GM12878 (cell line): Measurements from ENCODE around the gene CAPN10. TPM values are rescaled to one million over a fixed set of nuclear protein-coding genes. Genes with fewer than 3 reads are reported as not detected.

Experiments used
- ATAC-seq: fragments of 200-7000 bp; cut with Tn5 transposase; 3 replicates; pipeline ENCODE4 v1.9.1; 2020; ENCODE audit warnings: mild to moderate bottlenecking, moderate library complexity
- BruUV-seq: library from RNA; stranded (reverse); fragments of 400-500 nt; replicated peaks from 2 replicates; lab custom pipeline; 2021; lab: Mats Ljungman, UMichigan
- CTCF ChIA-PET: fragments of 300-600 bp; sonication (Branson Sonifier 250); formaldehyde crosslinking; extraction: SDS; loops from one replicate; lab custom pipeline; 2021; ENCODE audit warnings: inconsistent platforms; lab: Yijun Ruan, JAX
- POLR2A ChIA-PET: fragments of 350-600 bp; formaldehyde crosslinking; extraction: SDS; loops from one replicate; lab custom pipeline; 2021; ENCODE audit warnings: inconsistent platforms; lab: Charles Lee
- RAD21 ChIA-PET: fragments of 300-600 bp; sonication (Branson Sonifier 250); formaldehyde crosslinking; loops from one replicate; lab custom pipeline; 2023; ENCODE audit warnings: antibody characterized with exemption; ENCODE audit not compliant: unreplicated experiment; lab: Charles Lee
- SMC1A ChIA-PET: fragments of 300-600 bp; sonication (Branson Sonifier 250); formaldehyde crosslinking; loops from one replicate; lab custom pipeline; 2023; ENCODE audit not compliant: unreplicated experiment, uncharacterized antibody; lab: Charles Lee
- DNase-seq: peaks from one replicate; pipeline ENCODE4 v3.0.0-alpha.2; 2011; ENCODE audit warnings: low read depth, low spot score
- FAIRE-seq: peaks from 3 replicates; lab custom pipeline; 2011; peaks lifted over from hg19 to GRCh38; lab: Jason Lieb, UNC
- H2AFZ ChIP-seq: 2 replicates; pipeline ENCODE4 v1.6.0; 2011; ENCODE audit warnings: low read depth, low read length, control low read depth; ENCODE audit not compliant: control insufficient read depth
- H3K27ac ChIP-seq: 2 replicates; pipeline ENCODE4 v1.5.1; 2011; ENCODE audit warnings: control low read depth; ENCODE audit not compliant: control insufficient read depth, insufficient read depth
- H3K27me3 ChIP-seq, 2 experiments: replicated peaks in 1 of 2; 2 replicates each; pipeline versions ENCODE4 v1.6.0 to v1.6.1; 2011; ENCODE audit warnings: low read length in 1 of 2; ENCODE audit not compliant: control insufficient read depth in 2 of 2, insufficient read depth in 2 of 2
- H3K36me3 ChIP-seq, 2 experiments: 2 replicates each; pipeline ENCODE4 v1.5.1; 2011; ENCODE audit warnings: low read length in 1 of 2; ENCODE audit not compliant: control insufficient read depth in 2 of 2, insufficient read depth in 2 of 2
- H3K4me1 ChIP-seq: 2 replicates; pipeline ENCODE4 v1.6.1; 2011; ENCODE audit warnings: mild to moderate bottlenecking, low read length, moderate library complexity, mixed read lengths; ENCODE audit not compliant: control insufficient read depth, insufficient read depth
- H3K4me2 ChIP-seq: 2 replicates; pipeline ENCODE4 v1.6.0; 2011; ENCODE audit warnings: control low read depth; ENCODE audit not compliant: control insufficient read depth, insufficient read depth
- H3K4me3 ChIP-seq: fragments of 200-600 bp; sonication (generic); 2 replicates; pipeline ENCODE4 v1.5.1; 2016
- H3K79me2 ChIP-seq: 2 replicates; pipeline ENCODE4 v1.6.0; 2011; ENCODE audit warnings: low read length; ENCODE audit not compliant: control insufficient read depth, insufficient read depth
- H3K9ac ChIP-seq: 2 replicates; pipeline ENCODE4 v1.8.0; 2011; ENCODE audit warnings: low read length, control low read depth, mixed read lengths; ENCODE audit not compliant: control insufficient read depth, insufficient read depth
- H3K9me3 ChIP-seq: replicated peaks from 3 replicates; pipeline ENCODE4 v1.5.1; 2011; ENCODE audit warnings: mild to moderate bottlenecking, low read length; ENCODE audit not compliant: control insufficient read depth, insufficient read depth
- H4K20me1 ChIP-seq: 2 replicates; pipeline ENCODE4 v1.6.0; 2011; ENCODE audit not compliant: control insufficient read depth, insufficient read depth
- MYB ChIP-seq: fragments of 150-350 bp; IDR thresholded peaks from 2 replicates; pipeline ENCODE4 v1.6.1; 2014; ENCODE audit warnings: mild to moderate bottlenecking, low read depth, low read length, borderline replicate concordance
- POLR2A ChIP-seq: IDR thresholded peaks from 2 replicates; pipeline ENCODE4 v1.6.1; 2011; ENCODE audit warnings: low read depth, mild to moderate bottlenecking, low read length
- WGBS: methylation state at CpG from one replicate; pipeline ENCODE4 v1.1.6; 2016; ENCODE audit warnings: low lambda C conversion rate; ENCODE audit not compliant: insufficient replicate concordance, insufficient coverage; ENCODE audit errors: missing lambda C conversion rate; 5-methylcytosine and 5-hydroxymethylcytosine counted together
- in situ Hi-C: fragments of 300-500 bp; cut with MboI; formaldehyde crosslinking; loops from 9 replicates; pipeline ENCODE4 v1.14.3; 2018; ENCODE audit warnings: mixed read lengths
- intact Hi-C: fragments of 100-400 bp; cut with micrococcal nuclease; formaldehyde crosslinking; loops from one replicate; pipeline ENCODE4 v1.14.2; 2022; ENCODE audit not compliant: unreplicated experiment
- polyA plus RNA-seq, 11 experiments: library from polyadenylated mRNA; depleted of rRNA in 4 of 11; unstranded in 6 of 11; stranded (reverse) in 5 of 11; fragments of >200 nt; fragmentation: Nextera tagmentation in 4 of 11; fragmentation: Illumina TruSeq in 1 of 11; extraction: Ambion mirVana in 4 of 11; extraction: Trizol in 1 of 11; gene quantifications; 1 replicate in 1 of 11; 2 replicates in 10 of 11; pipeline versions ENCODE4 v1.2.1 to v1.2.3, GENCODE V29; 2011 to 2016; ENCODE audit warnings: inconsistent platforms in 2 of 11, missing spikeins in 2 of 11, low read depth in 1 of 11
- total RNA-seq, 4 experiments: library from RNA; depleted of rRNA in 3 of 4; stranded (reverse); fragments of >200 nt in 3 of 4; fragmentation: Illumina TruSeq in 1 of 4; extraction: Trizol in 1 of 4; gene quantifications; 2 replicates each; pipeline versions ENCODE4 v1.2.1 to v1.2.3, GENCODE V29; 2013 to 2021
- TF ChIP-seq, protein P1 (sequence below): fragments of 450-650 bp; IDR thresholded peaks from 2 replicates; pipeline ENCODE4 v1.6.1; 2016; ENCODE audit warnings: mild to moderate bottlenecking

The CAPN10 gene
- total and polyA plus RNA-seq, 10 of the 15 experiments (the other 5 are each of a cell fraction or from before 2014, with no cell fraction given): 0.37 to 40.6 (median 17.5) TPM

DNA sequence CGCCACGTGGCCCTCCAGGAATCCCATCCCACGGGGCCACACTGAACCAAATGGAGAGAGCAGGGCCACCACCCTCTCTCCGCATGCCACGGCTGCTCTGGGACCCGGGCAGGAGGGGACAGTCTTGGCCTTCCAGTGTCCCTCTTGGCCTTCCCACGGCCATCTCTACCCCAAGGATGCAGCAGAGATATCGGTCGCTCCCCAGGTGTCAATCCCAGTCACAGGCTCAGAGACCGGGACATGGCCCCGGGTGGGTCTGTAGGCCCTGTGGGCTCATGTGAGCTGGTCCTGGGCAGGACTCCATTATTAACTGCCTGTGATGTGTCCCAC lies 15.3 kb downstream of the CAPN10 start:
- no TSS peak for BruUV-seq
- H3K9ac ChIP-seq: no peak overlapping the region
- no peaks in the 10 kb centered on the region for H3K27me3 ChIP-seq
- in situ Hi-C loops: no loop called here
- FAIRE-seq (no peak), ATAC-seq (no peak), DNase-seq (no peak)
- RAD21 ChIA-PET: no interaction called here
- 93% methylated on average over 11 of the region's 11 CpGs for WGBS
- no peaks in the 10 kb centered on the region for H3K4me1 ChIP-seq
- peaks cover 0 to 11% of the 10 kb centered on the region in 2 experiments; a peak in 3 of 4 replicates for H3K36me3 ChIP-seq
- CTCF ChIA-PET: interaction anchor here (1.2 kb wide), 1 partner anchor 13 kb away, joined by 6 read pairs; no protein-coding TSS in a partner anchor
- H3K9me3 ChIP-seq: no peaks in the 10 kb centered on the region
- TF ChIP-seq, protein P1, sequence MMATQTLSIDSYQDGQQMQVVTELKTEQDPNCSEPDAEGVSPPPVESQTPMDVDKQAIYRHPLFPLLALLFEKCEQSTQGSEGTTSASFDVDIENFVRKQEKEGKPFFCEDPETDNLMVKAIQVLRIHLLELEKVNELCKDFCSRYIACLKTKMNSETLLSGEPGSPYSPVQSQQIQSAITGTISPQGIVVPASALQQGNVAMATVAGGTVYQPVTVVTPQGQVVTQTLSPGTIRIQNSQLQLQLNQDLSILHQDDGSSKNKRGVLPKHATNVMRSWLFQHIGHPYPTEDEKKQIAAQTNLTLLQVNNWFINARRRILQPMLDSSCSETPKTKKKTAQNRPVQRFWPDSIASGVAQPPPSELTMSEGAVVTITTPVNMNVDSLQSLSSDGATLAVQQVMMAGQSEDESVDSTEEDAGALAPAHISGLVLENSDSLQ: no peak
- peak; percentile 25; the same call in 1 of the 2 replicates for TF ChIP-seq POLR2A
- no peak overlapping the region for H3K4me3 ChIP-seq
- no peak overlapping the region for H2AFZ ChIP-seq
- H4K20me1 ChIP-seq: no peaks in the 10 kb centered on the region
- SMC1A ChIA-PET: no interaction called here
- no peak overlapping the region for H3K4me2 ChIP-seq
- no peaks in the 10 kb centered on the region for H3K79me2 ChIP-seq
- H3K27ac ChIP-seq: no peak overlapping the region
- intact Hi-C loops: no loop called here
- POLR2A ChIA-PET: no interaction called here

DNA sequence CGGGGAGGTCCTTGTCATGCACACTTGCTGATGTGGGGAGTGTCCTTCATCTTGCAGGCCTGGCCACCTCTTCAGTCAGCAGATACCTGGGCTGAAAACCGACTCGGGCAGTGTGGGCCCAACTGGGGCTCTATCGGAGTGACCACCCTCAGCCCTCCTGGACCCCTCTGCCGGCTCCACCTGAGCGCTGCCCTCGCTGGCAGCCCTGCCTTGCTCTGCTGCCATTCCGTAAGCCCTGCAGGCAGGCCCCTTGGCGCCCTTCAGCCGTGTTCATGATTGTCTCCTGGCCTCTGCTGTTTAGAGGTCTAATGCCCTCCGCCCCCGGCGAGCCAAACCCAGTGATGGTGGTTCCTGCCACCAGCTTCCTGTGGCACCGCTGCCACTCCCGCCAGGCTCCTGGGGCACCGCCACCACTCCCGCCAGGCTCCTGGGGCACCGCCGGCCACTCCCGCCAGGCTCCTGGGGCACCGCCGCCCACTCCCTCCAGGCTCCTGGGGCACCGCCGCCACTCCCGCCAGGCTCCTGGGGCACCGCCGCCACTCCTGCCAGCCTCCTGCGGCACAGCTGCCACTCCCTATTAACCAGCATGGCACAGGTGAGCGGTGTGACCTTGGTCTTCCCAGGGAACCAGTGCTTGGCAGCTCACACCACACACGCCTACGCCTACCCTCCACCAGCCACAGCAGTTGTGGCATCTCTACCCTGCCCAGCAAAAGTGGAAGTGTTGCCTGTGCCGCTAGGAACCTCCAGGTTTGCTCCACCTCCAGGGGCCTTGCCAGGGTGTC lies 15.9 kb downstream of the CAPN10 start:
- intact Hi-C loops (no loop called here), in situ Hi-C loops (no loop called here)
- WGBS: 89% methylated on average over 30 of the region's 32 CpGs
- no peak overlapping the region for H3K27ac ChIP-seq
- H3K36me3 ChIP-seq: peaks cover 0 to 11% of the 10 kb centered on the region in 2 experiments; a peak in 3 of 4 replicates
- CTCF ChIA-PET: interaction anchor here (1.0 to 1.2 kb wide), 2 partner anchors 14 to 151 kb away, joined by 3 to 6 read pairs; no protein-coding TSS in a partner anchor
- no peak overlapping the region for H3K4me3 ChIP-seq
- RAD21 ChIA-PET: no interaction called here
- H3K9ac ChIP-seq: no peak overlapping the region
- DNase-seq: no peak
- TF ChIP-seq MYB (no peak), POLR2A (peak; percentile 46)
- no peaks in the 10 kb centered on the region for H3K9me3 ChIP-seq
- FAIRE-seq: no peak
- H3K79me2 ChIP-seq: no peaks in the 10 kb centered on the region
- H4K20me1 ChIP-seq: no peaks in the 10 kb centered on the region
- H2AFZ ChIP-seq: no peak overlapping the region
- no peaks in the 10 kb centered on the region for H3K27me3 ChIP-seq
- ATAC-seq: no peak
- POLR2A ChIA-PET: no interaction called here
- no peaks in the 10 kb centered on the region for H3K4me1 ChIP-seq
- SMC1A ChIA-PET: no interaction called here
- no TSS peak for BruUV-seq
- H3K4me2 ChIP-seq: no peak overlapping the region
